Panc1 (cell line): ENCODE data around the gene SNX1. TPM values are rescaled to one million over a fixed set of nuclear protein-coding genes. Genes with fewer than 3 reads are reported as not detected.

Experiments
- ATAC-seq: fragments of 200-7000 bp; cut with Tn5 transposase; 2 replicates; pipeline ENCODE4 v1.9.1; 2020; ENCODE audit warnings: mild to moderate bottlenecking, moderate library complexity
- BruUV-seq: library from RNA; stranded (reverse); fragments of 400-500 nt; replicated peaks from 2 replicates; lab custom pipeline; 2021; lab: Mats Ljungman, UMichigan
- CTCF ChIA-PET: fragments of 300-600 bp; sonication (Branson Sonifier 250); formaldehyde crosslinking; loops from one replicate; lab custom pipeline; 2022; ENCODE audit warnings: antibody characterized with exemption; lab: Charles Lee
- POLR2A ChIA-PET: fragments of 300-600 bp; sonication (Branson Sonifier 250); formaldehyde crosslinking; loops from one replicate; lab custom pipeline; 2022; ENCODE audit warnings: antibody characterized with exemption; lab: Charles Lee
- DNase-seq: peaks from one replicate; pipeline ENCODE4 v3.0.0-alpha.2; 2010; ENCODE audit warnings: low read depth, low spot score
- H3K27ac ChIP-seq: 2 replicates; pipeline ENCODE4 v1.5.1; 2011; ENCODE audit warnings: mild to moderate bottlenecking, low read length, inconsistent platforms
- H3K27me3 ChIP-seq: fragments of 200-500 bp; sonication (Bioruptor generic); 2 replicates; pipeline ENCODE4 v1.6.0; 2014; ENCODE audit warnings: low read length, inconsistent platforms; ENCODE audit not compliant: control insufficient read depth, insufficient read depth
- H3K36me3 ChIP-seq: fragments of 200-500 bp; sonication (Bioruptor generic); 2 replicates; pipeline ENCODE4 v1.5.1; 2014; ENCODE audit warnings: inconsistent platforms, mild to moderate bottlenecking, low read length, moderate library complexity; ENCODE audit not compliant: control insufficient read depth, insufficient read depth
- H3K4me1 ChIP-seq: 2 replicates; pipeline ENCODE4 v1.5.1; 2011; ENCODE audit warnings: inconsistent platforms, mild to moderate bottlenecking, low read length, moderate library complexity; ENCODE audit not compliant: control insufficient read depth, insufficient read depth
- H3K4me3 ChIP-seq, 2 experiments: 2 replicates each; pipeline ENCODE4 v1.5.1; 2011 to 2012; ENCODE audit warnings: low read depth in 2 of 2, low read length in 2 of 2, mild to moderate bottlenecking in 2 of 2, inconsistent platforms in 1 of 2, moderate library complexity in 1 of 2
- H3K9me3 ChIP-seq: fragments of 200-500 bp; sonication (Bioruptor generic); 2 replicates; pipeline ENCODE4 v1.5.1; 2014; ENCODE audit warnings: low read depth, mild to moderate bottlenecking, inconsistent platforms, low read length, moderate library complexity; ENCODE audit not compliant: control insufficient read depth, insufficient read depth
- POLR2AphosphoS5 ChIP-seq: IDR thresholded peaks from 2 replicates; pipeline ENCODE4 v1.6.1; 2012; ENCODE audit warnings: mild to moderate bottlenecking, low read depth, low read length, moderate library complexity
- SIN3A ChIP-seq: IDR thresholded peaks from 2 replicates; pipeline ENCODE4 v1.6.1; 2012; ENCODE audit warnings: low read depth, mild to moderate bottlenecking, low read length, moderate library complexity, borderline replicate concordance; ENCODE audit not compliant: insufficient read depth
- TCF7L2 ChIP-seq: IDR thresholded peaks from 2 replicates; pipeline ENCODE4 v1.6.1; 2011; ENCODE audit warnings: mild to moderate bottlenecking, low read depth, low read length, inconsistent platforms
- in situ Hi-C: cut with HindIII; loops from 2 replicates; pipeline ENCODE4 v1.10.0; 2016; ENCODE audit warnings: low sequenced_read_pairs, low pct_unique_long_range_greater_than_20kb
- intact Hi-C: fragments of 100-400 bp; cut with micrococcal nuclease; formaldehyde crosslinking; loops from one replicate; pipeline ENCODE4 v1.10.0; 2022; ENCODE audit not compliant: unreplicated experiment
- total RNA-seq: library from RNA; stranded (reverse); gene quantifications from one replicate; pipeline ENCODE4 v1.2.1, GENCODE V29; 2021; ENCODE audit not compliant: unreplicated experiment
- TF ChIP-seq, protein P1 (sequence below), 2 experiments: IDR thresholded peaks; 2 replicates each; pipeline ENCODE4 v1.6.1; 2011 to 2012; ENCODE audit warnings: low read depth in 2 of 2, control low read depth in 1 of 2, low read length in 1 of 2, mild to moderate bottlenecking in 1 of 2, moderate library complexity in 1 of 2; ENCODE audit not compliant: insufficient read depth in 1 of 2
- TF ChIP-seq, protein P2 (sequence below): fragments of 450-650 bp; IDR thresholded peaks from 2 replicates; pipeline ENCODE4 v1.5.1; 2017; ENCODE audit warnings: mild to moderate bottlenecking

The SNX1 gene
- total RNA-seq, 1 experiment from 2014 or later: 96.2 TPM

- POLR2A ChIA-PET: no interaction called here
Observed at GRCh38 chr15:64090527-64090926, 5.3 kb upstream of the SNX1 start.

DNA sequence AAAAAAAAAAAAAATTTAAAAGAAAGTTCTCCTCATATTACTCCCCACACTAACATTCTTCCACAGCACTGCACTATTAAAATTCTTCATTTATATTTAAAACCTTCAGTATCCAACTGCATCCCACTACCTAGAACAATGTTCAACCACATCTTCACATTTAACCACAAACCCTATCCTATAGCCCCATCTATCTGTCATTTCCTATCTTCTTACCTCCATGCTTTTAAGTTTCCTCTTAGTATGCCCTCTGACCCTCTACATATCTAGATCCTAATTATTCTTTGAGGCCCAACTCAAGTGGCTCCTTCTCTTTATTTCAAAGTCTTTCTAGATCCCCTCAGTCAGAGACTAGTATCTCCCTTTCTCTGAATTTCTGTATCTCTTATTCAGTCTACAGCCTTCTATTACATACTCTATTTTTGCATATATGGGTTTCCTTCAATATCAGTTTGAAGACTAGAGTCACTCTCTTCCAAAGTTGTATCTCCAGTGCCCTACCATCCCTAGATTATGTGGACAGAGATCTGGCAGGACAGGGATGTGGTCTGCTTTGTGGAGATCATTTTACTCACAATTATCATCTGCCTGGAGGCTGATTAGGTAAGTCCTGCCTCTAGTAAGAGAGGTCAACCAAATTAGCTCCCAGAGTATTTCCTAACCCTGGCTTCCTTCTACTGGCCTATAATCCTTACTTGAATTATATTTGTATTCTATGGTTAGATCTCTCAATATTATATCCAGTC is 3.5 kb upstream of the SNX1 start:
- no peak for ATAC-seq
- ChIA-PET POLR2A (interaction anchor here (0.6 kb wide), 1 partner anchor 57 kb away, joined by 7 read pairs; no protein-coding TSS in a partner anchor), CTCF (no interaction called here)
- in situ Hi-C loops: no loop called here
- TF ChIP-seq SIN3A (no peak), POLR2AphosphoS5 (no peak), TCF7L2 (no peak)
- TF ChIP-seq, protein P1, sequence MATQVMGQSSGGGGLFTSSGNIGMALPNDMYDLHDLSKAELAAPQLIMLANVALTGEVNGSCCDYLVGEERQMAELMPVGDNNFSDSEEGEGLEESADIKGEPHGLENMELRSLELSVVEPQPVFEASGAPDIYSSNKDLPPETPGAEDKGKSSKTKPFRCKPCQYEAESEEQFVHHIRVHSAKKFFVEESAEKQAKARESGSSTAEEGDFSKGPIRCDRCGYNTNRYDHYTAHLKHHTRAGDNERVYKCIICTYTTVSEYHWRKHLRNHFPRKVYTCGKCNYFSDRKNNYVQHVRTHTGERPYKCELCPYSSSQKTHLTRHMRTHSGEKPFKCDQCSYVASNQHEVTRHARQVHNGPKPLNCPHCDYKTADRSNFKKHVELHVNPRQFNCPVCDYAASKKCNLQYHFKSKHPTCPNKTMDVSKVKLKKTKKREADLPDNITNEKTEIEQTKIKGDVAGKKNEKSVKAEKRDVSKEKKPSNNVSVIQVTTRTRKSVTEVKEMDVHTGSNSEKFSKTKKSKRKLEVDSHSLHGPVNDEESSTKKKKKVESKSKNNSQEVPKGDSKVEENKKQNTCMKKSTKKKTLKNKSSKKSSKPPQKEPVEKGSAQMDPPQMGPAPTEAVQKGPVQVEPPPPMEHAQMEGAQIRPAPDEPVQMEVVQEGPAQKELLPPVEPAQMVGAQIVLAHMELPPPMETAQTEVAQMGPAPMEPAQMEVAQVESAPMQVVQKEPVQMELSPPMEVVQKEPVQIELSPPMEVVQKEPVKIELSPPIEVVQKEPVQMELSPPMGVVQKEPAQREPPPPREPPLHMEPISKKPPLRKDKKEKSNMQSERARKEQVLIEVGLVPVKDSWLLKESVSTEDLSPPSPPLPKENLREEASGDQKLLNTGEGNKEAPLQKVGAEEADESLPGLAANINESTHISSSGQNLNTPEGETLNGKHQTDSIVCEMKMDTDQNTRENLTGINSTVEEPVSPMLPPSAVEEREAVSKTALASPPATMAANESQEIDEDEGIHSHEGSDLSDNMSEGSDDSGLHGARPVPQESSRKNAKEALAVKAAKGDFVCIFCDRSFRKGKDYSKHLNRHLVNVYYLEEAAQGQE (IDR thresholded peaks at IDR 0.05; ENCODE audit: insufficient read depth in 1 of 2, low read depth in 2 of 2, low read length in 1 of 2): no peak
- TF ChIP-seq, protein P2, sequence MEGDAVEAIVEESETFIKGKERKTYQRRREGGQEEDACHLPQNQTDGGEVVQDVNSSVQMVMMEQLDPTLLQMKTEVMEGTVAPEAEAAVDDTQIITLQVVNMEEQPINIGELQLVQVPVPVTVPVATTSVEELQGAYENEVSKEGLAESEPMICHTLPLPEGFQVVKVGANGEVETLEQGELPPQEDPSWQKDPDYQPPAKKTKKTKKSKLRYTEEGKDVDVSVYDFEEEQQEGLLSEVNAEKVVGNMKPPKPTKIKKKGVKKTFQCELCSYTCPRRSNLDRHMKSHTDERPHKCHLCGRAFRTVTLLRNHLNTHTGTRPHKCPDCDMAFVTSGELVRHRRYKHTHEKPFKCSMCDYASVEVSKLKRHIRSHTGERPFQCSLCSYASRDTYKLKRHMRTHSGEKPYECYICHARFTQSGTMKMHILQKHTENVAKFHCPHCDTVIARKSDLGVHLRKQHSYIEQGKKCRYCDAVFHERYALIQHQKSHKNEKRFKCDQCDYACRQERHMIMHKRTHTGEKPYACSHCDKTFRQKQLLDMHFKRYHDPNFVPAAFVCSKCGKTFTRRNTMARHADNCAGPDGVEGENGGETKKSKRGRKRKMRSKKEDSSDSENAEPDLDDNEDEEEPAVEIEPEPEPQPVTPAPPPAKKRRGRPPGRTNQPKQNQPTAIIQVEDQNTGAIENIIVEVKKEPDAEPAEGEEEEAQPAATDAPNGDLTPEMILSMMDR: no peak
- H3K4me1 ChIP-seq: peaks cover 22% of the 10 kb centered on the region
- H3K27ac ChIP-seq: peak overlapping the region; percentile 99
- no peaks in the 10 kb centered on the region for H3K9me3 ChIP-seq
- BruUV-seq: no TSS peak
- H3K27me3 ChIP-seq: no peaks in the 10 kb centered on the region
- peak overlapping the region; percentile 92 to 97 for H3K4me3 ChIP-seq
- DNase-seq: no peak
- H3K36me3 ChIP-seq: peaks cover 6% of the 10 kb centered on the region
- intact Hi-C loops: no loop called here

More at GRCh38 chr15:64090527-64090926, 5.3 kb upstream of the SNX1 start:
- Histone ChIP-seq H3K27me3 (no peaks in the 10 kb centered on the region), H3K36me3 (peaks cover 3% of the 10 kb centered on the region; the same call in 1 of the 2 replicates), H3K9me3 (no peaks in the 10 kb centered on the region), H3K4me3 (no peak overlapping the region), H3K27ac (no peak overlapping the region), H3K4me1 (peaks cover 19% of the 10 kb centered on the region)
- in situ Hi-C loops: no loop called here
- DNase-seq (no peak), ATAC-seq (no peak)
- CTCF ChIA-PET: no interaction called here
- BruUV-seq: no TSS peak
- intact Hi-C loops: no loop called here
- TF ChIP-seq TCF7L2: no peak
- TF ChIP-seq, protein P1 (IDR thresholded peaks at IDR 0.05; ENCODE audit: insufficient read depth in 1 of 2, low read depth in 2 of 2, low read length in 1 of 2): no peak
- no peak for TF ChIP-seq SIN3A
- TF ChIP-seq, protein P2: no peak
- no peak for TF ChIP-seq POLR2AphosphoS5
